Stimulated activated CD4-positive, alpha-beta T cell treated with anti-CD3 and anti-CD28 coated beads, TNF-alpha, amount 100 ng/mL, for 4 hours (primary cell): Measurements from ENCODE around the gene MRPL53.
"Not testable (repeated sequence)": the region's sequence is repeated elsewhere in the genome, so short reads cannot be mapped to it uniquely, and the experiment has no call there.

Experiments used
- DNase-seq, 3 experiments: peaks; one replicate each; pipeline ENCODE4 v3.0.0-alpha.2; 2020; ENCODE audit warnings: low read depth in 3 of 3

The MRPL53 gene

GRCh38 chr2:74454654-74455511 lies 17.6 kb downstream of the MRPL53 start, which contains the start of gene INO80B:
Gene INO80B (plus strand): TSS chr2:74455087. CDS start chr2:74455117, 30 bp downstream.
- DNase-seq = peak; percentile 88 to 97 (median 97)

GRCh38 chr2:74450570-74451190 lies 21.8 kb downstream of the MRPL53 start:
- no peak for DNase-seq

GRCh38 chr2:74448771-74449170 lies 23.7 kb downstream of the MRPL53 start:
- DNase-seq = no peak

GRCh38 chr2:74447230-74447999 lies 25.1 kb downstream of the MRPL53 start:
- no peak for DNase-seq

- DNase-seq = no peak
Measured at GRCh38 chr2:74444498-74445318, 27.8 kb downstream of the MRPL53 start.

GRCh38 chr2:74442483-74443297 lies 29.8 kb downstream of the MRPL53 start:
- not testable (repeated sequence) for DNase-seq

GRCh38 chr2:74441690-74442482 lies 30.6 kb downstream of the MRPL53 start, which contains the start of gene RTKN:
Gene RTKN (minus strand): TSS chr2:74441937. CDS start chr2:74441816, 121 bp downstream.
- DNase-seq = no peak

- no peak for DNase-seq
Measured at GRCh38 chr2:74441170-74441689, 31.2 kb downstream of the MRPL53 start.

GRCh38 chr2:74440378-74441169 lies 31.9 kb downstream of the MRPL53 start:
- DNase-seq = peak in 1 of 3 experiments; percentile 27

- DNase-seq = no peak
Measured at GRCh38 chr2:74439803-74440377, 32.6 kb downstream of the MRPL53 start.

GRCh38 chr2:74439373-74439772 lies 33.1 kb downstream of the MRPL53 start:
- DNase-seq = no peak

- no peak for DNase-seq
Measured at GRCh38 chr2:74438248-74438647, 34.2 kb downstream of the MRPL53 start.

GRCh38 chr2:74436848-74437695 lies 35.4 kb downstream of the MRPL53 start:
- DNase-seq = no peak

GRCh38 chr2:74436111-74436805 lies 36.2 kb downstream of the MRPL53 start:
- no peak for DNase-seq

- DNase-seq = no peak
Measured at GRCh38 chr2:74430502-74430901, 42.0 kb downstream of the MRPL53 start.
